DND-41 (cell line): ENCODE measurements around the gene SYNGR1.

Experiments
- CTCF ChIP-seq: IDR thresholded peaks from 2 replicates; pipeline ENCODE4 v1.5.1; 2012; ENCODE audit warnings: borderline replicate concordance, low read length, moderate library complexity, mild to moderate bottlenecking; ENCODE audit not compliant: poor library complexity, severe bottlenecking; ENCODE audit errors: extremely low read depth
- EZH2 ChIP-seq: IDR thresholded peaks from 3 replicates; pipeline ENCODE4 v1.6.1; 2012; ENCODE audit warnings: borderline replicate concordance, low read depth, mild to moderate bottlenecking, moderate library complexity, low read length, inconsistent platforms; ENCODE audit not compliant: severe bottlenecking

- TF ChIP-seq EZH2 (no peak), CTCF (no peak)
Measured at GRCh38 chr22:39325392-39325932, 24.3 kb upstream of the SYNGR1 start.
